Keratinocyte (primary cell): ENCODE measurements around the gene SPSB4. TPM values are rescaled to one million over a fixed set of nuclear protein-coding genes. Genes with fewer than 3 reads are reported as not detected.
"Not testable (repeated sequence)": the region's sequence is repeated elsewhere in the genome, so short reads cannot be mapped to it uniquely, and the experiment has no call there.

Experiments
- DNase-seq: peaks from one replicate; pipeline ENCODE4 v3.0.0-alpha.2; 2011; ENCODE audit warnings: low read depth, missing footprints, low spot score
- FAIRE-seq: peaks from 2 replicates; lab custom pipeline; 2011; peaks lifted over from hg19 to GRCh38; lab: Jason Lieb, UNC
- H2AFZ ChIP-seq: 2 replicates; pipeline ENCODE4 v1.6.0; 2012; ENCODE audit warnings: low read length, control low read depth, inconsistent platforms; ENCODE audit not compliant: control insufficient read depth
- H3K27ac ChIP-seq: 2 replicates; pipeline ENCODE4 v1.5.1; 2011; ENCODE audit warnings: low read length; ENCODE audit not compliant: control insufficient read depth, insufficient read depth
- H3K27me3 ChIP-seq: 3 replicates; pipeline ENCODE4 v1.6.0; 2011; ENCODE audit warnings: low read length; ENCODE audit not compliant: control insufficient read depth, insufficient read depth; ENCODE audit errors: extremely low read depth
- H3K36me3 ChIP-seq, 2 experiments: 2 replicates in 1 of 2; 3 replicates in 1 of 2; pipeline ENCODE4 v1.5.1; 2011; ENCODE audit warnings: low read length in 2 of 2, mild to moderate bottlenecking in 1 of 2; ENCODE audit not compliant: control insufficient read depth in 2 of 2, insufficient read depth in 2 of 2; ENCODE audit errors: extremely low read depth in 1 of 2
- H3K4me1 ChIP-seq: 3 replicates; pipeline ENCODE4 v1.5.1; 2011; ENCODE audit warnings: low read length; ENCODE audit not compliant: control insufficient read depth, insufficient read depth; ENCODE audit errors: extremely low read depth
- H3K4me2 ChIP-seq: 3 replicates; pipeline ENCODE4 v1.6.0; 2011; ENCODE audit warnings: low read depth, low read length; ENCODE audit not compliant: control insufficient read depth, insufficient read depth; ENCODE audit errors: extremely low read depth
- H3K4me3 ChIP-seq, 3 experiments: fragments of 200-600 bp in 1 of 3; sonication (generic) in 1 of 3; 2 replicates in 2 of 3; 3 replicates in 1 of 3; pipeline ENCODE4 v1.5.1; 2011 to 2016; ENCODE audit warnings: low read length in 3 of 3, mild to moderate bottlenecking in 3 of 3, control low read depth in 2 of 3, inconsistent platforms in 1 of 3, low read depth in 1 of 3, mixed read lengths in 1 of 3, mixed run types in 1 of 3, moderate library complexity in 1 of 3; ENCODE audit not compliant: control insufficient read depth in 2 of 3, insufficient read depth in 2 of 3; ENCODE audit errors: extremely low read depth in 1 of 3
- H3K79me2 ChIP-seq: 2 replicates; pipeline ENCODE4 v1.6.0; 2012; ENCODE audit warnings: low read length; ENCODE audit not compliant: control insufficient read depth, insufficient read depth
- H3K9ac ChIP-seq: 3 replicates; pipeline ENCODE4 v1.6.0; 2011; ENCODE audit warnings: low read length; ENCODE audit not compliant: control insufficient read depth, insufficient read depth; ENCODE audit errors: extremely low read depth
- H3K9me1 ChIP-seq: 3 replicates; pipeline ENCODE4 v1.6.0; 2011; ENCODE audit warnings: low read length; ENCODE audit not compliant: control insufficient read depth, insufficient read depth; ENCODE audit errors: extremely low read depth
- H3K9me3 ChIP-seq: 2 replicates; pipeline ENCODE4 v1.5.1; 2012; ENCODE audit warnings: low read depth, low read length; ENCODE audit not compliant: control insufficient read depth
- H4K20me1 ChIP-seq: 3 replicates; pipeline ENCODE4 v1.6.0; 2011; ENCODE audit warnings: low read length; ENCODE audit not compliant: control insufficient read depth, insufficient read depth; ENCODE audit errors: extremely low read depth
- EZH2 ChIP-seq: IDR thresholded peaks from one replicate; pipeline ENCODE4 v1.6.1; 2012; ENCODE audit warnings: inconsistent platforms, mild to moderate bottlenecking, low read length, moderate library complexity
- dilution Hi-C: fragments of 300-500 bp; cut with MboI; formaldehyde crosslinking; loops from one replicate; pipeline ENCODE4 v1.7.0; 2020; ENCODE audit warnings: low sequenced_read_pairs; ENCODE audit not compliant: extremely low pct_ligation_motif_present
- polyA plus RNA-seq, 5 experiments: library from polyadenylated mRNA; depleted of rRNA in 3 of 5; stranded (reverse) in 3 of 5; stranded (forward) in 1 of 5; unstranded in 1 of 5; fragments of >200 nt; gene quantifications; 1 replicate in 1 of 5; 2 replicates in 3 of 5; 3 replicates in 1 of 5; pipeline versions ENCODE4 v1.2.1 to v1.2.3, GENCODE V29; 2011 to 2012; ENCODE audit warnings: missing spikeins in 2 of 5, low read depth in 1 of 5, low replicate concordance in 1 of 5
- TF ChIP-seq, protein P1 (sequence below), 3 experiments: IDR thresholded peaks in 1 of 3; conservative IDR thresholded peaks in 1 of 3; optimal IDR thresholded peaks in 1 of 3; 2 replicates in 2 of 3; 3 replicates in 1 of 3; pipeline versions ENCODE3 to v1.5.1; 2011; ENCODE audit warnings: low read length in 3 of 3, mild to moderate bottlenecking in 3 of 3, moderate library complexity in 2 of 3, control low read depth in 1 of 3, inconsistent platforms in 1 of 3; ENCODE audit not compliant: insufficient read depth in 2 of 3; ENCODE audit errors: extremely low read depth in 1 of 3

SPSB4 gene
- polyA plus RNA-seq, 1 donor (not counting 4 experiments of a cell fraction or from before 2014, with no cell fraction given): not detected

DNA sequence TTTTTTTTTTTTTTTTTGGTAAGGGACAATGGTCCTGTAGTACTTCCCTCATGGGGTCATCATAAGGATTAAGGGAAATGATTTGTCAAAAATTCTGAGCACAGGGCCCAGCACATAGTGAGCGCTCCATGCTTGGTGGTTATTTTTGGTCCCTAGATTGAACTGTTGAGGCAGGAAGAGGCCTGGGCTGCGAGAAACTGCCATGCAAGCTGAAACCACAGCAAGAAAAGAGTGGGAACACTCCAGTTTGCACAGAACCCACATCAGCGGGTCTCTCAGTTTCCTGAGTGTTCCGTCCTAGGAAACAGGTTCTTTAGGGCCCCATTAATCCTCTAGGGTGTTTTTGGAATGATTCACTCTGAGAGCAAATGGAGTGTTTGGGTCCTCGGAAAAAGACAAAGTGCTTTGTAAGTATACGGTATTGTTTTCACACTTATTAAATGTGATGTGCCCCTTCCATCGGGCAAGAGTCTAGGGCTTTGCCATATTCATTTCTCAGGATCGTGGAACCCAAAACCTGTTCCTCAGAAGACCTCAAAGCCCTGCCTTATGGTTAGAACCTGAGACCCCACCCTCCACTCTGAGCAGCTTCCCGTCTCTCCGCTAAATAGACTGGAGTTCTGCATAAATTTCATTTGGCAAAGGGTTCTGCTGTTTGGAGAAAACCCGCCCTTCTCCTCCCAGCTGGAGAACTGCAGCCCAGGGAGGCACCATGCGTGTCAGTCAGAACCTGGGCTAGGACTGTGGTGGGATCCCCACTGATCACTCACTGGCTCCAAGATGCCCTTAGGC, 60.4 kb downstream of the SPSB4 start:
- H3K9me1 ChIP-seq: no peaks in the 10 kb centered on the region
- dilution Hi-C loops: no loop called here
- DNase-seq: no peak
- H3K36me3 ChIP-seq: no peaks in the 10 kb centered on the region
- H3K4me2 ChIP-seq: no peak overlapping the region
- no peaks in the 10 kb centered on the region for H3K79me2 ChIP-seq
- no peak for FAIRE-seq
- H2AFZ ChIP-seq: no peak overlapping the region
- no peak overlapping the region for H3K4me3 ChIP-seq
- no peak overlapping the region for H3K27ac ChIP-seq
- no peak overlapping the region for H3K9ac ChIP-seq
- no peaks in the 10 kb centered on the region for H4K20me1 ChIP-seq
- H3K27me3 ChIP-seq: no peaks in the 10 kb centered on the region
- H3K9me3 ChIP-seq: no peaks in the 10 kb centered on the region
- TF ChIP-seq, protein P1, sequence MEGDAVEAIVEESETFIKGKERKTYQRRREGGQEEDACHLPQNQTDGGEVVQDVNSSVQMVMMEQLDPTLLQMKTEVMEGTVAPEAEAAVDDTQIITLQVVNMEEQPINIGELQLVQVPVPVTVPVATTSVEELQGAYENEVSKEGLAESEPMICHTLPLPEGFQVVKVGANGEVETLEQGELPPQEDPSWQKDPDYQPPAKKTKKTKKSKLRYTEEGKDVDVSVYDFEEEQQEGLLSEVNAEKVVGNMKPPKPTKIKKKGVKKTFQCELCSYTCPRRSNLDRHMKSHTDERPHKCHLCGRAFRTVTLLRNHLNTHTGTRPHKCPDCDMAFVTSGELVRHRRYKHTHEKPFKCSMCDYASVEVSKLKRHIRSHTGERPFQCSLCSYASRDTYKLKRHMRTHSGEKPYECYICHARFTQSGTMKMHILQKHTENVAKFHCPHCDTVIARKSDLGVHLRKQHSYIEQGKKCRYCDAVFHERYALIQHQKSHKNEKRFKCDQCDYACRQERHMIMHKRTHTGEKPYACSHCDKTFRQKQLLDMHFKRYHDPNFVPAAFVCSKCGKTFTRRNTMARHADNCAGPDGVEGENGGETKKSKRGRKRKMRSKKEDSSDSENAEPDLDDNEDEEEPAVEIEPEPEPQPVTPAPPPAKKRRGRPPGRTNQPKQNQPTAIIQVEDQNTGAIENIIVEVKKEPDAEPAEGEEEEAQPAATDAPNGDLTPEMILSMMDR (optimal IDR thresholded peaks at IDR 0.05 in 1 of 3, IDR thresholded peaks at IDR 0.05 in 1 of 3, conservative IDR thresholded peaks at IDR 0.05 in 1 of 3; ENCODE audit: extremely low read depth in 1 of 3, insufficient read depth in 2 of 3, low read length in 3 of 3): no peak
- TF ChIP-seq EZH2: no peak
- H3K4me1 ChIP-seq: no peaks in the 10 kb centered on the region

DNA sequence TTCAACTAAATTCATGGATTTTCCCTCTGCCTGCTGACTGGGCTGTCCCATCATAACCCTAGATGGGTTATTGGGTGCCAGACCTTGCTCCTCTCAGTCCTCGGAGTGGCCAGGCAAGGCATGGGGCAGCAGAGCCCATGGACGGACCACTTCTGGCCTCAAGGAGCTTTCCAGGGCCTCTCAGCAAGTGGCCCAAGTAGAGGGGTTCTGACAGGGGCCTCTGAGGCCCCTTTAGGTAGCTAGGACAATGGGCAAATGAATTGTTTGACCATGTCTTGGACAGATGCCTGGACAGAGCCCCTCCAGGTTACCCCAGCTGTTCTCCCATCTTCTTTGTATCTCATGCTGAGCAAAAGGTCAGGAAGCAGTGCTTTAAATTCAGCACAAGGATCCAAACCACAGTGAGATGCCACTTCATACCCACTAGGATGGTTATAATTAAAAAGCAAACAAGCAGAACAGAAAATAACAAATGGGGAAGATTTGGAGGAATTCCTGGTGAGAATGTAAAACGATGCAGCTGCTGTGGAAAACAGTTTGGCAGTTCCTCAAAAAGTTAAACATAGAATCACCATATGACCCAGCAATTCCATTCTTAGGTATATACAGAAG, 61.6 kb downstream of the SPSB4 start:
- dilution Hi-C loops: no loop called here
- Histone ChIP-seq H3K27ac (no peak overlapping the region), H3K36me3 (no peaks in the 10 kb centered on the region), H3K9ac (no peak overlapping the region), H2AFZ (no peak overlapping the region), H3K9me3 (no peaks in the 10 kb centered on the region), H3K9me1 (no peaks in the 10 kb centered on the region), H3K27me3 (no peaks in the 10 kb centered on the region), H3K4me2 (no peak overlapping the region), H3K79me2 (no peaks in the 10 kb centered on the region), H4K20me1 (no peaks in the 10 kb centered on the region), H3K4me1 (no peaks in the 10 kb centered on the region), H3K4me3 (no peak overlapping the region)
- no peak for TF ChIP-seq EZH2
- TF ChIP-seq, protein P1 (optimal IDR thresholded peaks at IDR 0.05 in 1 of 3, IDR thresholded peaks at IDR 0.05 in 1 of 3, conservative IDR thresholded peaks at IDR 0.05 in 1 of 3; ENCODE audit: extremely low read depth in 1 of 3, insufficient read depth in 2 of 3, low read length in 3 of 3): no peak
- FAIRE-seq (no peak), DNase-seq (no peak)

DNA sequence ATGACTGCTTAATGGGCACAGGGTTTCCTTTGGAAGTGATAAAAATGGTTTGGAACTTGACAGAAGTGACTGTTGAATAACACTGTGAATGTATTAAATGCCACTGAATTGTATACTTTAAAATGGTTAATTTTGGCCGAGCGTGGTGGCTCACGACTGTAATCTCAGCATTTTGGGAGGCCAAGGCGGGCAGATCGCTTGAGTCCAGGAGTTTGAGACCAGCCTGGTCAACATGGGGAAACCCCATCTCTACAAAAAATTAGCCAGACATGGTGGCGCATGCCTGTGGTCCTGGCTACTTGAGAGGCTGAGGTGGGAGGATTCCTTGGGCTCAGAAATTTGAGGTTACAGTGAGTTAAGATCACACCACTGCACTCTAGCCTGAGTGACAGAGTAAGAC, 62.5 kb downstream of the SPSB4 start:
- DNase-seq, H3K4me2 ChIP-seq, H2AFZ ChIP-seq, H3K9me1 ChIP-seq, H3K27me3 ChIP-seq, H3K4me3 ChIP-seq, H3K9ac ChIP-seq, H3K36me3 ChIP-seq, H3K79me2 ChIP-seq, H3K4me1 ChIP-seq, H4K20me1 ChIP-seq, H3K9me3 ChIP-seq, FAIRE-seq, H3K27ac ChIP-seq, dilution Hi-C loops: not testable (repeated sequence)
